GM12878 (cell line): ENCODE measurements around the gene HMGN3. TPM values are rescaled to one million over a fixed set of nuclear protein-coding genes. Genes with fewer than 3 reads are reported as not detected.
A peak's percentile ranks its signal among the peaks of the same experiment; 100 is the strongest.

Experiments
- ATAC-seq: fragments of 200-7000 bp; cut with Tn5 transposase; 3 replicates; pipeline ENCODE4 v1.9.1; 2020; ENCODE audit warnings: mild to moderate bottlenecking, moderate library complexity
- BruUV-seq: library from RNA; stranded (reverse); fragments of 400-500 nt; replicated peaks from 2 replicates; lab custom pipeline; 2021; lab: Mats Ljungman, UMichigan
- CTCF ChIA-PET: fragments of 300-600 bp; sonication (Branson Sonifier 250); formaldehyde crosslinking; extraction: SDS; loops from one replicate; lab custom pipeline; 2021; ENCODE audit warnings: inconsistent platforms; lab: Yijun Ruan, JAX
- POLR2A ChIA-PET: fragments of 350-600 bp; formaldehyde crosslinking; extraction: SDS; loops from one replicate; lab custom pipeline; 2021; ENCODE audit warnings: inconsistent platforms; lab: Charles Lee
- RAD21 ChIA-PET: fragments of 300-600 bp; sonication (Branson Sonifier 250); formaldehyde crosslinking; loops from one replicate; lab custom pipeline; 2023; ENCODE audit warnings: antibody characterized with exemption; ENCODE audit not compliant: unreplicated experiment; lab: Charles Lee
- SMC1A ChIA-PET: fragments of 300-600 bp; sonication (Branson Sonifier 250); formaldehyde crosslinking; loops from one replicate; lab custom pipeline; 2023; ENCODE audit not compliant: unreplicated experiment, uncharacterized antibody; lab: Charles Lee
- DNase-seq: peaks from one replicate; pipeline ENCODE4 v3.0.0-alpha.2; 2011; ENCODE audit warnings: low read depth, low spot score
- FAIRE-seq: peaks from 3 replicates; lab custom pipeline; 2011; peaks lifted over from hg19 to GRCh38; lab: Jason Lieb, UNC
- H2AFZ ChIP-seq: 2 replicates; pipeline ENCODE4 v1.6.0; 2011; ENCODE audit warnings: low read depth, low read length, control low read depth; ENCODE audit not compliant: control insufficient read depth
- H3K27ac ChIP-seq: 2 replicates; pipeline ENCODE4 v1.5.1; 2011; ENCODE audit warnings: control low read depth; ENCODE audit not compliant: control insufficient read depth, insufficient read depth
- H3K27me3 ChIP-seq, 2 experiments: replicated peaks in 1 of 2; 2 replicates each; pipeline versions ENCODE4 v1.6.0 to v1.6.1; 2011; ENCODE audit warnings: low read length in 1 of 2; ENCODE audit not compliant: control insufficient read depth in 2 of 2, insufficient read depth in 2 of 2
- H3K36me3 ChIP-seq, 2 experiments: 2 replicates each; pipeline ENCODE4 v1.5.1; 2011; ENCODE audit warnings: low read length in 1 of 2; ENCODE audit not compliant: control insufficient read depth in 2 of 2, insufficient read depth in 2 of 2
- H3K4me1 ChIP-seq: 2 replicates; pipeline ENCODE4 v1.6.1; 2011; ENCODE audit warnings: mild to moderate bottlenecking, low read length, moderate library complexity, mixed read lengths; ENCODE audit not compliant: control insufficient read depth, insufficient read depth
- H3K4me2 ChIP-seq: 2 replicates; pipeline ENCODE4 v1.6.0; 2011; ENCODE audit warnings: control low read depth; ENCODE audit not compliant: control insufficient read depth, insufficient read depth
- H3K4me3 ChIP-seq: fragments of 200-600 bp; sonication (generic); 2 replicates; pipeline ENCODE4 v1.5.1; 2016
- H3K79me2 ChIP-seq: 2 replicates; pipeline ENCODE4 v1.6.0; 2011; ENCODE audit warnings: low read length; ENCODE audit not compliant: control insufficient read depth, insufficient read depth
- H3K9ac ChIP-seq: 2 replicates; pipeline ENCODE4 v1.8.0; 2011; ENCODE audit warnings: low read length, control low read depth, mixed read lengths; ENCODE audit not compliant: control insufficient read depth, insufficient read depth
- H3K9me3 ChIP-seq: replicated peaks from 3 replicates; pipeline ENCODE4 v1.5.1; 2011; ENCODE audit warnings: mild to moderate bottlenecking, low read length; ENCODE audit not compliant: control insufficient read depth, insufficient read depth
- H4K20me1 ChIP-seq: 2 replicates; pipeline ENCODE4 v1.6.0; 2011; ENCODE audit not compliant: control insufficient read depth, insufficient read depth
- CUX1 ChIP-seq: IDR thresholded peaks from 2 replicates; pipeline ENCODE4 v1.6.1; 2012; ENCODE audit warnings: improper control_type of control experiment, low read depth, low read length; ENCODE audit not compliant: insufficient replicate concordance
- FOS ChIP-seq: IDR thresholded peaks from 3 replicates; pipeline ENCODE4 v1.6.1; 2011; ENCODE audit warnings: borderline replicate concordance; ENCODE audit not compliant: insufficient read length; ENCODE audit errors: extremely low read depth
- RAD21 ChIP-seq: IDR thresholded peaks from 2 replicates; pipeline ENCODE4 v1.6.1; 2011; ENCODE audit warnings: mild to moderate bottlenecking, low read depth, low read length, moderate library complexity; ENCODE audit not compliant: insufficient read depth
- SMAD1 ChIP-seq: fragments of 450-650 bp; IDR thresholded peaks from 2 replicates; pipeline ENCODE4 v1.6.1; 2018; ENCODE audit warnings: mild to moderate bottlenecking, low read depth; ENCODE audit not compliant: partially characterized antibody
- WGBS: methylation state at CpG from one replicate; pipeline ENCODE4 v1.1.6; 2016; ENCODE audit warnings: low lambda C conversion rate; ENCODE audit not compliant: insufficient replicate concordance, insufficient coverage; ENCODE audit errors: missing lambda C conversion rate; 5-methylcytosine and 5-hydroxymethylcytosine counted together
- in situ Hi-C: fragments of 300-500 bp; cut with MboI; formaldehyde crosslinking; loops from 9 replicates; pipeline ENCODE4 v1.14.3; 2018; ENCODE audit warnings: mixed read lengths
- intact Hi-C: fragments of 100-400 bp; cut with micrococcal nuclease; formaldehyde crosslinking; loops from one replicate; pipeline ENCODE4 v1.14.2; 2022; ENCODE audit not compliant: unreplicated experiment
- polyA plus RNA-seq, 11 experiments: library from polyadenylated mRNA; depleted of rRNA in 4 of 11; unstranded in 6 of 11; stranded (reverse) in 5 of 11; fragments of >200 nt; fragmentation: Nextera tagmentation in 4 of 11; fragmentation: Illumina TruSeq in 1 of 11; extraction: Ambion mirVana in 4 of 11; extraction: Trizol in 1 of 11; gene quantifications; 1 replicate in 1 of 11; 2 replicates in 10 of 11; pipeline versions ENCODE4 v1.2.1 to v1.2.3, GENCODE V29; 2011 to 2016; ENCODE audit warnings: inconsistent platforms in 2 of 11, missing spikeins in 2 of 11, low read depth in 1 of 11
- total RNA-seq, 4 experiments: library from RNA; depleted of rRNA in 3 of 4; stranded (reverse); fragments of >200 nt in 3 of 4; fragmentation: Illumina TruSeq in 1 of 4; extraction: Trizol in 1 of 4; gene quantifications; 2 replicates each; pipeline versions ENCODE4 v1.2.1 to v1.2.3, GENCODE V29; 2013 to 2021

HMGN3 gene
- total and polyA plus RNA-seq, 10 of the 15 experiments (the other 5 are each of a cell fraction or from before 2014, with no cell fraction given): 115 to 496 (median 262) TPM

GRCh38 chr6:79201143-79201542 is 33.3 kb downstream of the HMGN3 start:
- Histone ChIP-seq H3K9ac (no peak overlapping the region), H3K4me1 (no peaks in the 10 kb centered on the region), H4K20me1 (no peaks in the 10 kb centered on the region), H3K27me3 (no peaks in the 10 kb centered on the region), H3K36me3 (no peaks in the 10 kb centered on the region), H3K9me3 (no peaks in the 10 kb centered on the region), H3K27ac (no peak overlapping the region), H2AFZ (no peak overlapping the region)
- no TSS peak for BruUV-seq
- CTCF ChIA-PET: interaction anchor here (0.7 to 1.0 kb wide), 3 partner anchors 10 to 223 kb away, joined by 3 to 4 read pairs (median 3); no protein-coding TSS in a partner anchor
- DNase-seq (no peak), FAIRE-seq (no peak)
- in situ Hi-C loops: no loop called here
- 100% methylated on average over 1 of the region's 1 CpG for WGBS
- TF ChIP-seq SMAD1: no peak
- TF ChIP-seq FOS: no peak
- TF ChIP-seq RAD21: 0 out of 2 replicates have a peak, but pooled peaks have one; percentile 7
- TF ChIP-seq CUX1: no peak
- TF ChIP-seq, all 136 proteins: peak for 1
- intact Hi-C loops: loop anchor here (10.0 kb wide), 1 partner anchor 264 kb away; no protein-coding TSS in a partner anchor
- Histone ChIP-seq H3K4me3 (no peak overlapping the region), H3K4me2 (no peak overlapping the region), H3K79me2 (no peaks in the 10 kb centered on the region)
- SMC1A ChIA-PET: interaction anchor here (1.5 kb wide), 1 partner anchor 9 kb away, joined by 3 read pairs; no protein-coding TSS in a partner anchor
- no peak for ATAC-seq
- POLR2A ChIA-PET: no interaction called here
- RAD21 ChIA-PET: no interaction called here
